GM12878 (cell line): Measurements from ENCODE around the gene REEP5. TPM values are rescaled to one million over a fixed set of nuclear protein-coding genes. Genes with fewer than 3 reads are reported as not detected.

Experiments used
- ATAC-seq: fragments of 200-7000 bp; cut with Tn5 transposase; 3 replicates; pipeline ENCODE4 v1.9.1; 2020; ENCODE audit warnings: mild to moderate bottlenecking, moderate library complexity
- BruUV-seq: library from RNA; stranded (reverse); fragments of 400-500 nt; replicated peaks from 2 replicates; lab custom pipeline; 2021; lab: Mats Ljungman, UMichigan
- CTCF ChIA-PET: fragments of 300-600 bp; sonication (Branson Sonifier 250); formaldehyde crosslinking; extraction: SDS; loops from one replicate; lab custom pipeline; 2021; ENCODE audit warnings: inconsistent platforms; lab: Yijun Ruan, JAX
- POLR2A ChIA-PET: fragments of 350-600 bp; formaldehyde crosslinking; extraction: SDS; loops from one replicate; lab custom pipeline; 2021; ENCODE audit warnings: inconsistent platforms; lab: Charles Lee
- RAD21 ChIA-PET: fragments of 300-600 bp; sonication (Branson Sonifier 250); formaldehyde crosslinking; loops from one replicate; lab custom pipeline; 2023; ENCODE audit warnings: antibody characterized with exemption; ENCODE audit not compliant: unreplicated experiment; lab: Charles Lee
- SMC1A ChIA-PET: fragments of 300-600 bp; sonication (Branson Sonifier 250); formaldehyde crosslinking; loops from one replicate; lab custom pipeline; 2023; ENCODE audit not compliant: unreplicated experiment, uncharacterized antibody; lab: Charles Lee
- DNase-seq: peaks from one replicate; pipeline ENCODE4 v3.0.0-alpha.2; 2011; ENCODE audit warnings: low read depth, low spot score
- FAIRE-seq: peaks from 3 replicates; lab custom pipeline; 2011; peaks lifted over from hg19 to GRCh38; lab: Jason Lieb, UNC
- H2AFZ ChIP-seq: 2 replicates; pipeline ENCODE4 v1.6.0; 2011; ENCODE audit warnings: low read depth, low read length, control low read depth; ENCODE audit not compliant: control insufficient read depth
- H3K27ac ChIP-seq: 2 replicates; pipeline ENCODE4 v1.5.1; 2011; ENCODE audit warnings: control low read depth; ENCODE audit not compliant: control insufficient read depth, insufficient read depth
- H3K27me3 ChIP-seq, 2 experiments: replicated peaks in 1 of 2; 2 replicates each; pipeline versions ENCODE4 v1.6.0 to v1.6.1; 2011; ENCODE audit warnings: low read length in 1 of 2; ENCODE audit not compliant: control insufficient read depth in 2 of 2, insufficient read depth in 2 of 2
- H3K36me3 ChIP-seq, 2 experiments: 2 replicates each; pipeline ENCODE4 v1.5.1; 2011; ENCODE audit warnings: low read length in 1 of 2; ENCODE audit not compliant: control insufficient read depth in 2 of 2, insufficient read depth in 2 of 2
- H3K4me1 ChIP-seq: 2 replicates; pipeline ENCODE4 v1.6.1; 2011; ENCODE audit warnings: mild to moderate bottlenecking, low read length, moderate library complexity, mixed read lengths; ENCODE audit not compliant: control insufficient read depth, insufficient read depth
- H3K4me2 ChIP-seq: 2 replicates; pipeline ENCODE4 v1.6.0; 2011; ENCODE audit warnings: control low read depth; ENCODE audit not compliant: control insufficient read depth, insufficient read depth
- H3K4me3 ChIP-seq: fragments of 200-600 bp; sonication (generic); 2 replicates; pipeline ENCODE4 v1.5.1; 2016
- H3K79me2 ChIP-seq: 2 replicates; pipeline ENCODE4 v1.6.0; 2011; ENCODE audit warnings: low read length; ENCODE audit not compliant: control insufficient read depth, insufficient read depth
- H3K9ac ChIP-seq: 2 replicates; pipeline ENCODE4 v1.8.0; 2011; ENCODE audit warnings: low read length, control low read depth, mixed read lengths; ENCODE audit not compliant: control insufficient read depth, insufficient read depth
- H3K9me3 ChIP-seq: replicated peaks from 3 replicates; pipeline ENCODE4 v1.5.1; 2011; ENCODE audit warnings: mild to moderate bottlenecking, low read length; ENCODE audit not compliant: control insufficient read depth, insufficient read depth
- H4K20me1 ChIP-seq: 2 replicates; pipeline ENCODE4 v1.6.0; 2011; ENCODE audit not compliant: control insufficient read depth, insufficient read depth
- ASH2L ChIP-seq: fragments of 300-600, 200-600 bp; sonication (generic); IDR thresholded peaks from 2 replicates; pipeline ENCODE4 v1.6.1; 2017; ENCODE audit warnings: low read depth, mild to moderate bottlenecking, borderline replicate concordance
- ESRRA ChIP-seq: IDR thresholded peaks from 2 replicates; pipeline ENCODE4 v1.6.1; 2012; ENCODE audit warnings: mild to moderate bottlenecking, low read length, improper control_type of control experiment
- NFYA ChIP-seq: IDR thresholded peaks from 2 replicates; pipeline ENCODE4 v1.6.1; 2011; ENCODE audit warnings: low read depth, mild to moderate bottlenecking, low read length, improper control_type of control experiment, borderline replicate concordance
- RB1 ChIP-seq: fragments of 450-650 bp; formaldehyde crosslinking; IDR thresholded peaks from 2 replicates; pipeline ENCODE4 v1.6.1; 2017; ENCODE audit warnings: mild to moderate bottlenecking, borderline replicate concordance
- RUNX3 ChIP-seq: IDR thresholded peaks from 2 replicates; pipeline ENCODE4 v1.6.1; 2012; ENCODE audit warnings: low read length, inconsistent platforms
- SMAD5 ChIP-seq: IDR thresholded peaks from 2 replicates; pipeline ENCODE4 v1.6.1; 2016; ENCODE audit warnings: antibody characterized with exemption, low read depth
- TARDBP ChIP-seq: IDR thresholded peaks from 2 replicates; pipeline ENCODE4 v1.6.1; 2016; ENCODE audit warnings: borderline replicate concordance
- in situ Hi-C: fragments of 300-500 bp; cut with MboI; formaldehyde crosslinking; loops from 9 replicates; pipeline ENCODE4 v1.14.3; 2018; ENCODE audit warnings: mixed read lengths
- intact Hi-C: fragments of 100-400 bp; cut with micrococcal nuclease; formaldehyde crosslinking; loops from one replicate; pipeline ENCODE4 v1.14.2; 2022; ENCODE audit not compliant: unreplicated experiment
- polyA plus RNA-seq, 11 experiments: library from polyadenylated mRNA; depleted of rRNA in 4 of 11; unstranded in 6 of 11; stranded (reverse) in 5 of 11; fragments of >200 nt; fragmentation: Nextera tagmentation in 4 of 11; fragmentation: Illumina TruSeq in 1 of 11; extraction: Ambion mirVana in 4 of 11; extraction: Trizol in 1 of 11; gene quantifications; 1 replicate in 1 of 11; 2 replicates in 10 of 11; pipeline versions ENCODE4 v1.2.1 to v1.2.3, GENCODE V29; 2011 to 2016; ENCODE audit warnings: inconsistent platforms in 2 of 11, missing spikeins in 2 of 11, low read depth in 1 of 11
- total RNA-seq, 4 experiments: library from RNA; depleted of rRNA in 3 of 4; stranded (reverse); fragments of >200 nt in 3 of 4; fragmentation: Illumina TruSeq in 1 of 4; extraction: Trizol in 1 of 4; gene quantifications; 2 replicates each; pipeline versions ENCODE4 v1.2.1 to v1.2.3, GENCODE V29; 2013 to 2021
- TF ChIP-seq, protein P1 (sequence below): fragments of 450-650 bp; formaldehyde crosslinking; IDR thresholded peaks from 2 replicates; pipeline ENCODE4 v1.4.0; 2022; ENCODE audit warnings: mild to moderate bottlenecking, moderate library complexity
- TF ChIP-seq, protein P2 (sequence below): fragments of 450-650 bp; IDR thresholded peaks from 2 replicates; pipeline ENCODE4 v1.6.1; 2016; ENCODE audit warnings: mild to moderate bottlenecking, moderate library complexity, borderline replicate concordance
- TF ChIP-seq, protein P3 (sequence below): IDR thresholded peaks from 2 replicates; pipeline ENCODE4 v1.6.1; 2012; ENCODE audit warnings: low read depth, low read length, improper control_type of control experiment

Gene REEP5
- total and polyA plus RNA-seq, 10 of the 15 experiments (the other 5 are each of a cell fraction or from before 2014, with no cell fraction given) = 30.5 to 211 (median 113) TPM

DNA sequence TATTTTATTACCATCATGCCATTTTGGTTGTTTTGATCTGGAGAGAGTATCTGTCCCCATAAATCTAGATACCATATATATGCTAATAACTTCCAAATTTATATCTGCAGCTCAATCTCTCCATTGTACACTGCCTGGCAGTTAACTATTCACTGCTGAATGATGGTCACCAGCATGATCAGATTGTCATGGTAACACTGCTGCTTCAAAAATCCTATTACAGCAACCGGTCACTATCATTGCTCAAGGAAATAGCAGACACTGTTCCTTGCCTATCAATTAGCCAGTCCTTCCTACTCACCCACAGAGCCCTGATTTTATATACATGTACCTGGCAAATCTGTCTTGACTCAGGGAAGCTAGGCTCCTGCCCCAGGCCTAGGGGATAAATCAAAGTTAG is 11.5 kb downstream of the REEP5 start (continued):
- TF ChIP-seq, protein P1, sequence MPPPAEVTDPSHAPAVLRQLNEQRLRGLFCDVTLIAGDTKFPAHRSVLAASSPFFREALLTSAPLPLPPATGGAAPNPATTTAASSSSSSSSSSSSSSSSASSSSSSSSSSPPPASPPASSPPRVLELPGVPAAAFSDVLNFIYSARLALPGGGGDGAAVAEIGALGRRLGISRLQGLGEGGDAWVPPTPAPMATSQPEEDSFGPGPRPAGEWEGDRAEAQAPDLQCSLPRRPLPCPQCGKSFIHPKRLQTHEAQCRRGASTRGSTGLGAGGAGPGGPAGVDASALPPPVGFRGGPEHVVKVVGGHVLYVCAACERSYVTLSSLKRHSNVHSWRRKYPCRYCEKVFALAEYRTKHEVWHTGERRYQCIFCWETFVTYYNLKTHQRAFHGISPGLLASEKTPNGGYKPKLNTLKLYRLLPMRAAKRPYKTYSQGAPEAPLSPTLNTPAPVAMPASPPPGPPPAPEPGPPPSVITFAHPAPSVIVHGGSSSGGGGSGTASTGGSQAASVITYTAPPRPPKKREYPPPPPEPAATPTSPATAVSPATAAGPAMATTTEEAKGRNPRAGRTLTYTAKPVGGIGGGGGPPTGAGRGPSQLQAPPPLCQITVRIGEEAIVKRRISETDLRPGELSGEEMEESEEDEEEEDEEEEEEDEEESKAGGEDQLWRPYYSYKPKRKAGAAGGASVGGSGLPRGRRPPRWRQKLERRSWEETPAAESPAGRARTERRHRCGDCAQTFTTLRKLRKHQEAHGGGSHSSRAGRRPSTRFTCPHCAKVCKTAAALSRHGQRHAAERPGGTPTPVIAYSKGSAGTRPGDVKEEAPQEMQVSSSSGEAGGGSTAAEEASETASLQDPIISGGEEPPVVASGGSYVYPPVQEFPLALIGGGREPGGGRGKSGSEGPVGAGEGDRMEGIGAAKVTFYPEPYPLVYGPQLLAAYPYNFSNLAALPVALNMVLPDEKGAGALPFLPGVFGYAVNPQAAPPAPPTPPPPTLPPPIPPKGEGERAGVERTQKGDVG = no peak

DNA sequence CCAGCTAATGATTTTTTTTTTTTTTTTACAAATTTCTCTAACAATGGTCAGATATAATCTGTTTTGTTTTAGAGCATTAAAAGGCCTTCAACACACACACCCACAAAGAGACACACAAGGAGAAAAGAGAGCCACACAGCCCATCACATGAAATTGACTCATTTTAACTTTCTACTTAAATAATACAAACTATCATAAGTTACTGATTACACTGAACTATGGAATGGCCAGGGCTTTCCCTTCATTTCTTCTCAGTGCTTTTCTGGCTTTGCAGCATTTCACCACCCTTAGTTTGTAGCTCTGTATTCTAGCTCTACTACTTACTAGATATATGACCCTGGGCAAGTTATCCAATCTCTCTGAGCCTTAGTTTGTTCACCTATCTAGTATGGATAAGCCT is 13.2 kb downstream of the REEP5 start:
- SMC1A ChIA-PET = interaction anchor here (0.8 to 1.5 kb wide), 4 partner anchors 8 to 55 kb away, joined by 3 to 6 read pairs (median 3); no protein-coding TSS in a partner anchor

More for the DNA sequence above, 13.2 kb downstream of the REEP5 start:
- TF ChIP-seq ASH2L = no peak
- TF ChIP-seq RB1 = no peak
- TF ChIP-seq ESRRA = no peak
- no peak for TF ChIP-seq SMAD5
- TF ChIP-seq, protein P2, sequence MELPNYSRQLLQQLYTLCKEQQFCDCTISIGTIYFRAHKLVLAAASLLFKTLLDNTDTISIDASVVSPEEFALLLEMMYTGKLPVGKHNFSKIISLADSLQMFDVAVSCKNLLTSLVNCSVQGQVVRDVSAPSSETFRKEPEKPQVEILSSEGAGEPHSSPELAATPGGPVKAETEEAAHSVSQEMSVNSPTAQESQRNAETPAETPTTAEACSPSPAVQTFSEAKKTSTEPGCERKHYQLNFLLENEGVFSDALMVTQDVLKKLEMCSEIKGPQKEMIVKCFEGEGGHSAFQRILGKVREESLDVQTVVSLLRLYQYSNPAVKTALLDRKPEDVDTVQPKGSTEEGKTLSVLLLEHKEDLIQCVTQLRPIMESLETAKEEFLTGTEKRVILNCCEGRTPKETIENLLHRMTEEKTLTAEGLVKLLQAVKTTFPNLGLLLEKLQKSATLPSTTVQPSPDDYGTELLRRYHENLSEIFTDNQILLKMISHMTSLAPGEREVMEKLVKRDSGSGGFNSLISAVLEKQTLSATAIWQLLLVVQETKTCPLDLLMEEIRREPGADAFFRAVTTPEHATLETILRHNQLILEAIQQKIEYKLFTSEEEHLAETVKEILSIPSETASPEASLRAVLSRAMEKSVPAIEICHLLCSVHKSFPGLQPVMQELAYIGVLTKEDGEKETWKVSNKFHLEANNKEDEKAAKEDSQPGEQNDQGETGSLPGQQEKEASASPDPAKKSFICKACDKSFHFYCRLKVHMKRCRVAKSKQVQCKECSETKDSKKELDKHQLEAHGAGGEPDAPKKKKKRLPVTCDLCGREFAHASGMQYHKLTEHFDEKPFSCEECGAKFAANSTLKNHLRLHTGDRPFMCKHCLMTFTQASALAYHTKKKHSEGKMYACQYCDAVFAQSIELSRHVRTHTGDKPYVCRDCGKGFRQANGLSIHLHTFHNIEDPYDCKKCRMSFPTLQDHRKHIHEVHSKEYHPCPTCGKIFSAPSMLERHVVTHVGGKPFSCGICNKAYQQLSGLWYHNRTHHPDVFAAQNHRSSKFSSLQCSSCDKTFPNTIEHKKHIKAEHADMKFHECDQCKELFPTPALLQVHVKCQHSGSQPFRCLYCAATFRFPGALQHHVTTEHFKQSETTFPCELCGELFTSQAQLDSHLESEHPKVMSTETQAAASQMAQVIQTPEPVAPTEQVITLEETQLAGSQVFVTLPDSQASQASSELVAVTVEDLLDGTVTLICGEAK = no peak
- TF ChIP-seq, protein P3, sequence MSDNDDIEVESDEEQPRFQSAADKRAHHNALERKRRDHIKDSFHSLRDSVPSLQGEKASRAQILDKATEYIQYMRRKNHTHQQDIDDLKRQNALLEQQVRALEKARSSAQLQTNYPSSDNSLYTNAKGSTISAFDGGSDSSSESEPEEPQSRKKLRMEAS = no peak
- TF ChIP-seq TARDBP = no peak
- no peak for TF ChIP-seq RUNX3
- TF ChIP-seq NFYA = no peak
- TF ChIP-seq, all 136 proteins: peak for 0
- RAD21 ChIA-PET = no interaction called here
- no peaks in the 10 kb centered on the region for H3K9me3 ChIP-seq
- intact Hi-C loops (no loop called here), in situ Hi-C loops (no loop called here)
- no peak overlapping the region for H2AFZ ChIP-seq
- FAIRE-seq (no peak), ATAC-seq (no peak), DNase-seq (no peak)
- no peaks in the 10 kb centered on the region for H4K20me1 ChIP-seq
- H3K27ac ChIP-seq = no peak overlapping the region
- POLR2A ChIA-PET = interaction anchor here (0.8 kb wide), 1 partner anchor 11 kb away, joined by 5 read pairs; no protein-coding TSS in a partner anchor
- no TSS peak for BruUV-seq
- CTCF ChIA-PET = interaction anchor here (0.9 to 2.7 kb wide), 3 partner anchors 10 to 55 kb away, joined by 3 to 9 read pairs (median 4); no protein-coding TSS in a partner anchor
- no peak overlapping the region for H3K9ac ChIP-seq
- no peak overlapping the region for H3K4me3 ChIP-seq
- H3K4me2 ChIP-seq = no peak overlapping the region
- peaks cover 4 to 18% of the 10 kb centered on the region in 2 experiments; a peak in 3 of 4 replicates for H3K36me3 ChIP-seq
- peaks cover 4% of the 10 kb centered on the region; the same call in 1 of the 2 replicates for H3K4me1 ChIP-seq
- H3K27me3 ChIP-seq = no peaks in the 10 kb centered on the region
- peaks cover 7% of the 10 kb centered on the region for H3K79me2 ChIP-seq
